ENCODE results near the gene SH2D4B. TPM values are rescaled to one million over a fixed set of nuclear protein-coding genes. Genes with fewer than 3 reads are reported as not detected.
A peak's percentile ranks its signal among the peaks of the same experiment; 100 is the strongest.

SH2D4B gene
- total RNA-seq, 1 experiment from 2014 or later = not detected

DNA sequence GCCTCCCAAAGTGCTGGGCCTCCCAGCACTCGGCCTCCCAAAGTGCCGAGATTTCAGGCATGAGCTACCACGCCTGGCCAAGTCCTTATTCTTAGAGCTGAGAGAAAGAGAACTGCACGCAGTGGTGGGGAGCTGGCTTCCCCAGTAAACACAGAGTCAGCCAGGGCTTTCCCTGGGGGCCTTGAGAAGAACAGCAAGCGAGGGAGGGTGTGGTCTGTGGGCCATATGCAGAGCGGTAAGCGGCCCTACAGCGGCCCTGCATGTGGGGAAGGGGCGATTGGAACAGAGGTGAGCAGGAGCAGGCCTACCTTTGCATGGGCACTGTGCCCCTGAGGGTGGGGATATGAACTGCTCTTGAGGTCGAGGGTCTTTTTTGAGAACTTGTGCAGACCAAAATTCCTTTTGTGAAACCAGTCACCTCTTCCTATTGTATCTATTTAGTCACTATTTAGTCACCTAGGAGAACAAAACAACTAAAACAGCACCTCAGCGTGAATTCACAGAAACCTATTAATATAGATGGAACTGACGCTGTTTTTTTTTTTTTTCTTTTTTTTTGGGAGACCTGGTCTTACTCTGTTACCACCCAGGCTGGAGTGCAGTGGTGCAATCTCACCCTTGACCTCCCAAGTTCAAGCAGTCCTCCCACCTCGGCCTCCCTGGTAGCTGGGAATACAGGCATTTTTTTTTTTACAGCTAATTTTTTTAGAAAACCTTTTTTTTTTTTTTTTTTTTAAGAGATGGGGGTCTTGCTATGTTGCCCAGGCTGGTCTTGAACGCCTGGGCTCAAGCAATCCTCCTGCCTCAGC, 36.9 kb upstream of the SH2D4B start:
- H3K4me1 ChIP-seq = peaks cover 13% of the 10 kb centered on the region
- no peak overlapping the region for H3K4me3 ChIP-seq
- DNase-seq = no peak
- H3K27me3 ChIP-seq = no peaks in the 10 kb centered on the region
- peaks cover 11% of the 10 kb centered on the region; the same call in 1 of the 2 replicates for H3K36me3 ChIP-seq
- H3K27ac ChIP-seq = no peak overlapping the region
- H3K9me3 ChIP-seq (replicated peaks) = peaks cover 4% of the 10 kb centered on the region; the same call in 1 of the 2 replicates

DNA sequence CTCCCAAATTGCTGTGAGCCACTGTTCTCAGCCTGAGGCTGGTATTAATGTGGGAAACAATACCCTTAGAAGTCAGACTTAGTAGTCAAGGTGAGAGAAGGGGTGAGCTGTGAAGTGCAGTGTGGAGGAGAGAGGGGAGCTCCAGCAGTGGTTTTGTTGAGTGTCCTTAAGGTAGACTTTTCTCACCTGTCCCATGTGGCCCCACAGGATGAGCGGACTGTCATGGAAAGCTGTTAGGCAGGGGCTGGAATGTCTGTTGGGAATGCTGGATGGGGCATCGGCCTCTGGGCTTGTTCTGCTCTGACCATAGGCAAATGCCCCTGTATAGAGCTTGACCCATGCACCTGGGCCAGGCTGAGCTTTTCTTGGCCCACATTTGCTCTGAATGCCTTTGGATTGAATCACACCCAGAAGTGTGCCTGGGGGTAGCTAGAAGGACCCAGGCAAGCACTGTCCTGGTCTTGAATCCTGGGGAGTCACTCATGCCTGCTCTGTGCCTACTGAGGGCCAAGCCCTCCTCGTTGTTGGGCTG, 36.3 kb upstream of the SH2D4B start:
- H3K27ac ChIP-seq = no peak overlapping the region
- H3K27me3 ChIP-seq = no peaks in the 10 kb centered on the region
- H3K9me3 ChIP-seq (replicated peaks) = peaks cover 4% of the 10 kb centered on the region; the same call in 1 of the 2 replicates
- H3K36me3 ChIP-seq = 0 out of 2 replicates have a peak, but pooled peaks cover 5% of the 10 kb centered on the region
- peaks cover 20% of the 10 kb centered on the region for H3K4me1 ChIP-seq
- no peak for DNase-seq
- no peak overlapping the region for H3K4me3 ChIP-seq

- Histone ChIP-seq H3K4me1 (peaks cover 23% of the 10 kb centered on the region), H3K36me3 (no peaks in the 10 kb centered on the region), H3K4me3 (no peak overlapping the region), H3K27me3 (no peaks in the 10 kb centered on the region), H3K9me3 (replicated peaks) (peaks cover 2% of the 10 kb centered on the region; the same call in 1 of the 2 replicates), H3K27ac (no peak overlapping the region)
- no peak for DNase-seq
These were observed 35.7 kb upstream of the SH2D4B start for GRCh38 chr10:80501913-80502521.

- Histone ChIP-seq H3K36me3 (no peaks in the 10 kb centered on the region), H3K4me3 (no peak overlapping the region), H3K27me3 (no peaks in the 10 kb centered on the region), H3K9me3 (replicated peaks) (no peaks in the 10 kb centered on the region), H3K4me1 (peaks cover 23% of the 10 kb centered on the region), H3K27ac (no peak overlapping the region)
- DNase-seq = no peak
These were observed 34.8 kb upstream of the SH2D4B start for GRCh38 chr10:80502621-80503583.

GRCh38 chr10:80503584-80504157, 34.0 kb upstream of the SH2D4B start:
- Histone ChIP-seq H3K4me1 (peaks cover 23% of the 10 kb centered on the region), H3K27ac (no peak overlapping the region), H3K4me3 (no peak overlapping the region)

DNA sequence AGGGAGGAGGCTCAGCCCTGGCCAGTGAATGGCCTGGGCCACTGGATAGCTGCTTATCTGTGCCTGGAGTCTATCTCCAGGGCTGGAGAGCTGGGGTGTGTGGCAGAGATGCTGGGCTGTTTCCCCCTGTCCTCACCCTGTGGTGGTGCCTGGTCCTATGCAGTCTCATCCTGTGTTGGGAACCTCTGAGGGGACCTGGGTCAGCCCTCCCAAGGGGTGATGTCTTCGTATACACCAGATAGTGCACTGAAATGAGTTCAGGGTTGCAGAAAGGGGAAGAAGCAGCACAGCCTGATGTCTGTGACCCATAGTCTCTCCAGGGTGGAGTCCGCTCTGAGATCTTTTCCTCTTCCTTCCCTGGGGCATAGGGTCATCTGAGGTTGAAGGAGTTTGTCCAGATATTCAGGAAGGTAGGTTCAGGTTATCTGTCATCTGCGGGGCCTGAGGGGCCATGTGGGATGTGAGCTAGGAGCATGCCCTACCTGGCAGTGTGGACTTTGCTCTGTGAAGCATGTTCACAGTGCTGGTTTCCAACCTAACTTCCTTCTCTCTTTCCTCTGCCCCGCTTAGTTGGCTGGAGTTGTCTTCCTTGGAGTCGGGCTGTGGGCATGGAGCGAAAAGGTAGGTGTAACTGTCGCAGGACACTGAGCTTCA, 33.4 kb upstream of the SH2D4B start:
- no peak overlapping the region for H3K4me3 ChIP-seq
- DNase-seq = no peak
- no peaks in the 10 kb centered on the region for H3K9me3 ChIP-seq (replicated peaks)
- H3K27me3 ChIP-seq = no peaks in the 10 kb centered on the region
- H3K36me3 ChIP-seq = no peaks in the 10 kb centered on the region; the same call in 1 of the 2 replicates
- peaks cover 23% of the 10 kb centered on the region for H3K4me1 ChIP-seq
- no peak overlapping the region for H3K27ac ChIP-seq

More at GRCh38 chr10:80503584-80504157, 34.0 kb upstream of the SH2D4B start:
- Histone ChIP-seq H3K36me3 (no peaks in the 10 kb centered on the region; the same call in 1 of the 2 replicates), H3K27me3 (no peaks in the 10 kb centered on the region), H3K9me3 (replicated peaks) (no peaks in the 10 kb centered on the region)
- DNase-seq = no peak

- Histone ChIP-seq H3K27me3 (no peaks in the 10 kb centered on the region), H3K4me3 (no peak overlapping the region), H3K36me3 (no peaks in the 10 kb centered on the region; the same call in 1 of the 2 replicates), H3K4me1 (peaks cover 23% of the 10 kb centered on the region), H3K9me3 (replicated peaks) (no peaks in the 10 kb centered on the region), H3K27ac (no peak overlapping the region; the same call in 1 of the 2 replicates)
- DNase-seq = no peak
These were observed 32.7 kb upstream of the SH2D4B start for GRCh38 chr10:80504897-80505465.

DNA sequence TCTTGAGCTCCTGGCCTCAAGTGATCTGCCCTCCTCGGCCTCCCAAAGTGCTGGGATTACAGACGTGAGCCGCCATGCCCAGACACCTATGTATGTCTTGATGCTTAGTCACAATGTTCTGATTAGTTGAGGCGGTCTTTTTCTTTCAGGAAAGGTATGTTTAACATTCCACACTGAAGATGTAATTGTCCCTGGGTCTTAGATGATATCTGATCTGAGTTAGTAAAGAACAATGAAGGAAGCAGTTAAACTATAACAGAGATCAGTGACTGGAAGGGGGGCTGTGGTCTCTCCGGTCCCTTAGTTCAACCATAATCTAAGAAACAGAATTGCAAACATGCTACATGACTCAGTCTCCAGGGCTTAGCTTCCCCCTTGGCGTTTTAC, 31.5 kb upstream of the SH2D4B start:
- H3K36me3 ChIP-seq = peaks cover 3% of the 10 kb centered on the region
- peak overlapping the region; percentile 58 for H3K27ac ChIP-seq
- H3K4me1 ChIP-seq = peaks cover 23% of the 10 kb centered on the region
- H3K4me3 ChIP-seq = no peak overlapping the region
- H3K9me3 ChIP-seq (replicated peaks) = no peaks in the 10 kb centered on the region
- H3K27me3 ChIP-seq = no peaks in the 10 kb centered on the region
- no peak for DNase-seq

DNA sequence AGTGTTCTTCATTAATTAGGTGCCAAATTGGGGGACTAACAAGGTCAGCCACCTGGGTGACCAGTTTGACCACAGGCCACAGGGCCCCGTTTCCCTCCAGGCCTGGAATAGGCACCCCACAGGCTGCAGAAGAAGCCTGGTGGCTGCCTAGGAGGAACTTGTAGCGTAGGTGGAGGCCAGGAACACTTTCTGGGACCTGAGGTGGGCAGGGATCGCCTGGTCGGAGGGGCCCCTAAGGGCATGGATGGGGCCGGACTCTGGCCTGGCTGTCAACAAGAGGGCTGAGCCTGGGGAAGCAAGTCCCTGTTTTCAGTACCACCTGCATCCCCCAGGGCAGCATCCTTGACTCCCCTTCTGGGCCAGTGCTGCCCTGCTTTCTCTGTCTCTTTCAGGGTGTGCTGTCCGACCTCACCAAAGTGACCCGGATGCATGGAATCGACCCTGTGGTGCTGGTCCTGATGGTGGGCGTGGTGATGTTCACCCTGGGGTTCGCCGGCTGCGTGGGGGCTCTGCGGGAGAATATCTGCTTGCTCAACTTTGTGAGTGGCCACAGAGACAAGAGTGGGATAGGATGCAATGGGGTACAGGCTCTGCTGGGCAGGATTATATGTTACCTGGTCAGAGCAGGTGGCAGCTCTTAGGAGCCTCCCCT, 30.7 kb upstream of the SH2D4B start:
- H3K27me3 ChIP-seq = no peaks in the 10 kb centered on the region
- H3K27ac ChIP-seq = peak overlapping the region; percentile 24
- DNase-seq = no peak
- H3K36me3 ChIP-seq = peaks cover 3% of the 10 kb centered on the region
- no peaks in the 10 kb centered on the region for H3K9me3 ChIP-seq (replicated peaks)
- no peak overlapping the region for H3K4me3 ChIP-seq
- peaks cover 23% of the 10 kb centered on the region for H3K4me1 ChIP-seq

GRCh38 chr10:80509108-80509402, 28.6 kb upstream of the SH2D4B start:
- no peaks in the 10 kb centered on the region for H3K27me3 ChIP-seq
- H3K27ac ChIP-seq = no peak overlapping the region
- H3K4me3 ChIP-seq = no peak overlapping the region
- peaks cover 17% of the 10 kb centered on the region for H3K4me1 ChIP-seq
- no peaks in the 10 kb centered on the region for H3K9me3 ChIP-seq (replicated peaks)
- DNase-seq = no peak
- peaks cover 11% of the 10 kb centered on the region for H3K36me3 ChIP-seq

DNA sequence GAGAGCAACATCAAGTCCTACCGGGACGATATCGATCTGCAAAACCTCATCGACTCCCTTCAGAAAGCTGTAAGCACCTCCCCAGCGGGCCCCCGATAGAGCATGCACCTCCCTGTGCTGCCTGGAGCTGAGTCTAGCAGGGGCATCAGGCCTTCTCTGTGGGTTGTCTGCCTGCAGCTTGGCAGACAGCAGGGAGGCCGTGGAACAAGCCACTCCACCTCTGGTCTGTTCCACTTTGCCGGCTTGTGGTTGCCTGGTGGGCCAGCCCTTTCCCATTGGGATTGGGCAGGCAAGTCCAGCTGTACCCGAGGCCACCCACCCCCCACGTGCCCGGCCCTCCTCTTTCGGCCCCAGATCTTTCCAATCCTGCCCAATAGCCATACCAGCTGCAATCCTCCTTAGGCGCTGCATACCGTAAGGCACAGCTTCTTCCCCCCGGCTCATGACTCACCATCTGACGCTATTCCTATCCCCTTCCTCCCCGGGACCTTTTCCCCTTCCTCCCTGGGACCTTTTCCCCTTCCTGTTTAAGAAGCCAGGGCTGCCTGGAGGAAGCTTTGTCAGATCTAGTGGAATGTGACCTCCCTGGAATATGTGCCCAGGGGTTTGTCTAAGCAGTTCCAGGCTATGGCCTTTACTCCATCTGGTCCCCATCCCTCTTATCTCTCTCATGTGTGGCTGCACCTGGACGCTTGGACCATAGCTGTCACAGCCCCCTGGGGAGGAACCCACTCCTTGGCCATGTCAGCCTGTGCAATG, 28.1 kb upstream of the SH2D4B start:
- DNase-seq = no peak
- H3K36me3 ChIP-seq = peaks cover 14% of the 10 kb centered on the region
- H3K4me1 ChIP-seq = peaks cover 17% of the 10 kb centered on the region
- no peak overlapping the region for H3K4me3 ChIP-seq
- no peaks in the 10 kb centered on the region for H3K27me3 ChIP-seq
- H3K9me3 ChIP-seq (replicated peaks) = no peaks in the 10 kb centered on the region
- no peak overlapping the region for H3K27ac ChIP-seq

GRCh38 chr10:80512031-80512526, 25.6 kb upstream of the SH2D4B start:
- H3K36me3 ChIP-seq = peaks cover 24% of the 10 kb centered on the region
- DNase-seq = peak in 1 of 2 experiments; percentile 21
- H3K4me3 ChIP-seq = no peak overlapping the region
- no peaks in the 10 kb centered on the region for H3K9me3 ChIP-seq (replicated peaks)
- H3K27ac ChIP-seq = no peak overlapping the region
- no peaks in the 10 kb centered on the region for H3K4me1 ChIP-seq
- no peaks in the 10 kb centered on the region for H3K27me3 ChIP-seq

Data from SJCRH30 (cell line).